HEK293T (cell line): Measurements from ENCODE around the gene STAC2.

Experiments used
- BHLHE40 ChIP-seq: fragments of 450-650 bp; IDR thresholded peaks from 2 replicates; pipeline ENCODE4 v1.6.1; 2016; ENCODE audit warnings: mild to moderate bottlenecking, moderate library complexity, borderline replicate concordance
- FOXA1 ChIP-seq: fragments of 450-650 bp; IDR thresholded peaks from 2 replicates; pipeline ENCODE4 v1.6.1; 2016; ENCODE audit warnings: mild to moderate bottlenecking
- FOXK2 ChIP-seq: fragments of 450-650 bp; IDR thresholded peaks from 2 replicates; pipeline ENCODE4 v1.6.1; 2016; ENCODE audit warnings: mild to moderate bottlenecking
- FOXM1 ChIP-seq: fragments of 450-650 bp; IDR thresholded peaks from 2 replicates; pipeline ENCODE4 v1.6.1; 2017; ENCODE audit warnings: mild to moderate bottlenecking, borderline replicate concordance
- LEF1 ChIP-seq: fragments of 450-650 bp; IDR thresholded peaks from 2 replicates; pipeline ENCODE4 v1.6.1; 2017; ENCODE audit warnings: mild to moderate bottlenecking, borderline replicate concordance
- SP1 ChIP-seq: fragments of 450-650 bp; IDR thresholded peaks from 2 replicates; pipeline ENCODE4 v1.6.1; 2017
- SUZ12 ChIP-seq: fragments of 450-650 bp; IDR thresholded peaks from 2 replicates; pipeline ENCODE4 v1.6.1; 2016; ENCODE audit warnings: mild to moderate bottlenecking
- TARDBP ChIP-seq: fragments of 450-650 bp; IDR thresholded peaks from 2 replicates; pipeline ENCODE4 v1.6.1; 2016
- TF ChIP-seq, protein P1 (sequence below): fragments of 450-650 bp; IDR thresholded peaks from 2 replicates; pipeline ENCODE4 v1.6.1; 2016

DNA sequence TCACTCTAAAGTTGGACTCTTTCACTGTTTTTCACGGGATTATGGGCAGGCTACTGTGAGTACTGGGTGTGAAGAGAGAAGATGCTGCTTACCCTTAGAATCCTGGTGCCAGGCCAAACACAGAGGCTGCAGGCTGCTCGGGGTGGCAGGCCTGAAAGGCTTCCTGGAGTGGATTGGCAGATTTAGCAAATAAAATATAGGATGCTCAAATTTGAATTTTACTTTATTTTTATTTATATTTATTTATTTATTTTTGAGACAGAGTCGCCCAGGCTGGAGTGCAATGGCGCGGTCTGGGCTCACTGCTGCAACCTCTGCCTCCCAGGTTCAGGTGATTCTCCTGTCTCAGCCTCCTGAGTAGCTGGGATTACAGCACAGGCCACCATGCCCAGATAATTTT is 14.9 kb upstream of the STAC2 start:
- TF ChIP-seq SP1 (no peak), BHLHE40 (no peak), FOXA1 (no peak), FOXK2 (no peak), TARDBP (no peak), SUZ12 (no peak), FOXM1 (no peak), LEF1 (no peak)
- TF ChIP-seq, protein P1, sequence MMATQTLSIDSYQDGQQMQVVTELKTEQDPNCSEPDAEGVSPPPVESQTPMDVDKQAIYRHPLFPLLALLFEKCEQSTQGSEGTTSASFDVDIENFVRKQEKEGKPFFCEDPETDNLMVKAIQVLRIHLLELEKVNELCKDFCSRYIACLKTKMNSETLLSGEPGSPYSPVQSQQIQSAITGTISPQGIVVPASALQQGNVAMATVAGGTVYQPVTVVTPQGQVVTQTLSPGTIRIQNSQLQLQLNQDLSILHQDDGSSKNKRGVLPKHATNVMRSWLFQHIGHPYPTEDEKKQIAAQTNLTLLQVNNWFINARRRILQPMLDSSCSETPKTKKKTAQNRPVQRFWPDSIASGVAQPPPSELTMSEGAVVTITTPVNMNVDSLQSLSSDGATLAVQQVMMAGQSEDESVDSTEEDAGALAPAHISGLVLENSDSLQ, result no peak
